Activated naive CD8-positive, alpha-beta T cell (primary cell): ENCODE measurements around the gene RPS6KC1.
"Not testable (repeated sequence)": the region's sequence is repeated elsewhere in the genome, so short reads cannot be mapped to it uniquely, and the experiment has no call there.

Source experiments
- H3K27ac Mint-ChIP-seq: one replicate; pipeline ENCODE4 v1.8.0; 2021; ENCODE audit warnings: mixed read lengths
- H3K27me3 Mint-ChIP-seq: one replicate; pipeline ENCODE4 v1.8.0; 2021; ENCODE audit warnings: mixed read lengths
- H3K36me3 Mint-ChIP-seq: one replicate; pipeline ENCODE4 v1.8.0; 2021; ENCODE audit warnings: mixed read lengths
- H3K4me1 Mint-ChIP-seq: one replicate; pipeline ENCODE4 v1.8.0; 2021; ENCODE audit warnings: low read depth, mixed read lengths
- H3K4me3 Mint-ChIP-seq: one replicate; pipeline ENCODE4 v1.8.0; 2021; ENCODE audit warnings: mild to moderate bottlenecking, mixed read lengths
- H3K9me3 Mint-ChIP-seq: one replicate; pipeline ENCODE4 v1.8.0; 2021; ENCODE audit warnings: low read depth, mixed read lengths

The RPS6KC1 gene

GRCh38 chr1:213179784-213180183 is 128.7 kb downstream of the RPS6KC1 start:
- H3K27me3 Mint-ChIP-seq = no peaks in the 10 kb centered on the region
- no peak overlapping the region for H3K27ac Mint-ChIP-seq
- H3K4me3 Mint-ChIP-seq = no peak overlapping the region
- peaks cover 6% of the 10 kb centered on the region for H3K9me3 Mint-ChIP-seq
- H3K36me3 Mint-ChIP-seq = peaks cover 53% of the 10 kb centered on the region
- no peaks in the 10 kb centered on the region for H3K4me1 Mint-ChIP-seq

GRCh38 chr1:213180833-213181232 is 129.8 kb downstream of the RPS6KC1 start:
- H3K4me1 Mint-ChIP-seq = no peaks in the 10 kb centered on the region
- H3K27ac Mint-ChIP-seq = no peak overlapping the region
- H3K27me3 Mint-ChIP-seq = no peaks in the 10 kb centered on the region
- peaks cover 9% of the 10 kb centered on the region for H3K9me3 Mint-ChIP-seq
- H3K36me3 Mint-ChIP-seq = peaks cover 57% of the 10 kb centered on the region
- H3K4me3 Mint-ChIP-seq = no peak overlapping the region

GRCh38 chr1:213183036-213183672 is 132.1 kb downstream of the RPS6KC1 start:
- H3K4me1 Mint-ChIP-seq = no peaks in the 10 kb centered on the region
- no peaks in the 10 kb centered on the region for H3K27me3 Mint-ChIP-seq
- no peak overlapping the region for H3K4me3 Mint-ChIP-seq
- H3K27ac Mint-ChIP-seq = no peak overlapping the region
- H3K9me3 Mint-ChIP-seq = peaks cover 19% of the 10 kb centered on the region
- H3K36me3 Mint-ChIP-seq = peaks cover 55% of the 10 kb centered on the region

GRCh38 chr1:213186168-213186567 is 135.1 kb downstream of the RPS6KC1 start:
- Mint-ChIP-seq H3K27ac (no peak overlapping the region), H3K9me3 (peaks cover 28% of the 10 kb centered on the region), H3K4me3 (no peak overlapping the region), H3K4me1 (no peaks in the 10 kb centered on the region), H3K27me3 (no peaks in the 10 kb centered on the region), H3K36me3 (peaks cover 57% of the 10 kb centered on the region)

- Mint-ChIP-seq H3K27me3 (no peaks in the 10 kb centered on the region), H3K27ac (no peak overlapping the region), H3K9me3 (peaks cover 19% of the 10 kb centered on the region), H3K4me3 (no peak overlapping the region), H3K4me1 (no peaks in the 10 kb centered on the region), H3K36me3 (peaks cover 54% of the 10 kb centered on the region)
These were observed 141.0 kb downstream of the RPS6KC1 start for GRCh38 chr1:213192026-213192425.

- no peak overlapping the region for H3K4me3 Mint-ChIP-seq
- no peaks in the 10 kb centered on the region for H3K4me1 Mint-ChIP-seq
These were observed 143.3 kb downstream of the RPS6KC1 start for GRCh38 chr1:213194383-213194782.

GRCh38 chr1:213194855-213195254 is 143.8 kb downstream of the RPS6KC1 start:
- Mint-ChIP-seq H3K4me3 (no peak overlapping the region), H3K27me3 (no peaks in the 10 kb centered on the region), H3K9me3 (peaks cover 29% of the 10 kb centered on the region), H3K36me3 (peaks cover 72% of the 10 kb centered on the region), H3K4me1 (no peaks in the 10 kb centered on the region), H3K27ac (no peak overlapping the region)

More at GRCh38 chr1:213194383-213194782, 143.3 kb downstream of the RPS6KC1 start:
- peaks cover 32% of the 10 kb centered on the region for H3K9me3 Mint-ChIP-seq
- peaks cover 72% of the 10 kb centered on the region for H3K36me3 Mint-ChIP-seq
- H3K27me3 Mint-ChIP-seq = no peaks in the 10 kb centered on the region
- peak overlapping the region; percentile 16 for H3K27ac Mint-ChIP-seq

- peaks cover 71% of the 10 kb centered on the region for H3K36me3 Mint-ChIP-seq
- not testable (repeated sequence) for H3K27ac Mint-ChIP-seq
- H3K9me3 Mint-ChIP-seq = peaks cover 22% of the 10 kb centered on the region
These were observed 145.4 kb downstream of the RPS6KC1 start for GRCh38 chr1:213196328-213197054.

GRCh38 chr1:213200630-213201029 is 149.6 kb downstream of the RPS6KC1 start:
- no peak overlapping the region for H3K4me3 Mint-ChIP-seq
- H3K9me3 Mint-ChIP-seq = peaks cover 17% of the 10 kb centered on the region
- peaks cover 55% of the 10 kb centered on the region for H3K36me3 Mint-ChIP-seq
- H3K27ac Mint-ChIP-seq = no peak overlapping the region
- no peaks in the 10 kb centered on the region for H3K27me3 Mint-ChIP-seq
- no peaks in the 10 kb centered on the region for H3K4me1 Mint-ChIP-seq

More at GRCh38 chr1:213196328-213197054, 145.4 kb downstream of the RPS6KC1 start:
- H3K4me3 Mint-ChIP-seq, H3K27me3 Mint-ChIP-seq, H3K4me1 Mint-ChIP-seq: not testable (repeated sequence)

GRCh38 chr1:213201380-213202155 is 150.5 kb downstream of the RPS6KC1 start:
- H3K27ac Mint-ChIP-seq = no peak overlapping the region
- no peak overlapping the region for H3K4me3 Mint-ChIP-seq
- H3K27me3 Mint-ChIP-seq = no peaks in the 10 kb centered on the region
- peaks cover 13% of the 10 kb centered on the region for H3K9me3 Mint-ChIP-seq
- H3K36me3 Mint-ChIP-seq = peaks cover 52% of the 10 kb centered on the region
- H3K4me1 Mint-ChIP-seq = no peaks in the 10 kb centered on the region

- no peak overlapping the region for H3K4me3 Mint-ChIP-seq
- H3K9me3 Mint-ChIP-seq = peaks cover 3% of the 10 kb centered on the region
- H3K27ac Mint-ChIP-seq = no peak overlapping the region
- H3K4me1 Mint-ChIP-seq = no peaks in the 10 kb centered on the region
- H3K36me3 Mint-ChIP-seq = peaks cover 47% of the 10 kb centered on the region
- H3K27me3 Mint-ChIP-seq = no peaks in the 10 kb centered on the region
These were observed 160.2 kb downstream of the RPS6KC1 start for GRCh38 chr1:213211201-213211600.

GRCh38 chr1:213219076-213219475 is 168.0 kb downstream of the RPS6KC1 start:
- H3K36me3 Mint-ChIP-seq = peaks cover 10% of the 10 kb centered on the region
- not testable (repeated sequence) for H3K4me1 Mint-ChIP-seq, H3K4me3 Mint-ChIP-seq, H3K9me3 Mint-ChIP-seq, H3K27me3 Mint-ChIP-seq, H3K27ac Mint-ChIP-seq

- Mint-ChIP-seq H3K27me3 (no peaks in the 10 kb centered on the region), H3K36me3 (peaks cover 15% of the 10 kb centered on the region), H3K27ac (no peak overlapping the region), H3K9me3 (no peaks in the 10 kb centered on the region), H3K4me3 (no peak overlapping the region), H3K4me1 (no peaks in the 10 kb centered on the region)
These were observed 170.2 kb downstream of the RPS6KC1 start for GRCh38 chr1:213221209-213221608.

- H3K27ac Mint-ChIP-seq = no peak overlapping the region
- no peak overlapping the region for H3K4me3 Mint-ChIP-seq
- H3K36me3 Mint-ChIP-seq = peaks cover 16% of the 10 kb centered on the region
- peaks cover 4% of the 10 kb centered on the region for H3K4me1 Mint-ChIP-seq
- H3K9me3 Mint-ChIP-seq = no peaks in the 10 kb centered on the region
- H3K27me3 Mint-ChIP-seq = no peaks in the 10 kb centered on the region
These were observed 176.4 kb downstream of the RPS6KC1 start for GRCh38 chr1:213227458-213227857.

- peaks cover 8% of the 10 kb centered on the region for H3K36me3 Mint-ChIP-seq
- H3K27me3 Mint-ChIP-seq = no peaks in the 10 kb centered on the region
- no peaks in the 10 kb centered on the region for H3K9me3 Mint-ChIP-seq
- H3K4me1 Mint-ChIP-seq = peaks cover 4% of the 10 kb centered on the region
- H3K27ac Mint-ChIP-seq = no peak overlapping the region
- H3K4me3 Mint-ChIP-seq = no peak overlapping the region
These were observed 180.8 kb downstream of the RPS6KC1 start for GRCh38 chr1:213231795-213232231.
